B cell (primary cell): ENCODE data around the gene CASKIN1. TPM values are rescaled to one million over a fixed set of nuclear protein-coding genes. Genes with fewer than 3 reads are reported as not detected.
A peak's percentile ranks its signal among the peaks of the same experiment; 100 is the strongest.

Experiments
- ATAC-seq: fragments of 200-7000 bp; cut with Tn5 transposase; one replicate; pipeline ENCODE4 v1.10.0; 2021; ENCODE audit warnings: low read depth, mild to moderate bottlenecking, moderate number of reproducible peaks, moderate library complexity
- CTCF ChIA-PET: fragments of 350-600 bp; sonication (Branson Sonifier 250); formaldehyde crosslinking; loops from one replicate; lab custom pipeline; 2021; ENCODE audit warnings: antibody characterized with exemption, inconsistent platforms; lab: Charles Lee
- POLR2A ChIA-PET: fragments of 350-600 bp; sonication (Branson Sonifier 250); formaldehyde crosslinking; loops from one replicate; lab custom pipeline; 2021; ENCODE audit warnings: antibody characterized with exemption; lab: Charles Lee
- DNase-seq: peaks from one replicate; pipeline ENCODE4 v3.0.0; 2013
- H2AFZ ChIP-seq: 2 replicates; pipeline ENCODE4 v1.6.1; 2012; ENCODE audit warnings: mild to moderate bottlenecking, low read depth, low read length; ENCODE audit not compliant: insufficient read depth, poor library complexity, severe bottlenecking
- H3K27ac ChIP-seq, 2 donors: 1 replicate in 1 of 2; 2 replicates in 1 of 2; pipeline ENCODE4 v1.5.1; 2012 to 2013; ENCODE audit warnings: low read length in 2 of 2, mild to moderate bottlenecking in 2 of 2, moderate library complexity in 1 of 2
- H3K27me3 ChIP-seq, 4 experiments: fragments of 200-600 bp in 1 of 4; sonication (generic) in 1 of 4; replicated peaks in 1 of 4; 1 replicate in 2 of 4; 2 replicates in 2 of 4; pipeline versions ENCODE4 v1.6.1 to v1.7.0; 2013 to 2016; ENCODE audit warnings: low read length in 3 of 4, mild to moderate bottlenecking in 2 of 4, mixed read lengths in 1 of 4, moderate library complexity in 1 of 4; ENCODE audit not compliant: insufficient read depth in 4 of 4, control insufficient read depth in 3 of 4; ENCODE audit errors: control extremely low read depth in 1 of 4
- H3K36me3 ChIP-seq, 2 experiments: replicated peaks in 1 of 2; 1 replicate in 1 of 2; 2 replicates in 1 of 2; pipeline versions ENCODE4 v1.6.1 to v1.7.1; 2013; ENCODE audit warnings: low read length in 1 of 2; ENCODE audit not compliant: insufficient read depth in 2 of 2, control insufficient read depth in 1 of 2; ENCODE audit errors: control extremely low read depth in 1 of 2, extremely low read depth in 1 of 2
- H3K4me1 ChIP-seq, 2 donors: fragments of 200-600 bp in 1 of 2; sonication (generic) in 1 of 2; 1 replicate in 1 of 2; 2 replicates in 1 of 2; pipeline versions ENCODE4 v1.5.1 to v1.6.1; 2013 to 2017; ENCODE audit warnings: low read length in 2 of 2; ENCODE audit not compliant: control insufficient read depth in 2 of 2, insufficient read depth in 2 of 2
- H3K4me2 ChIP-seq: replicated peaks from 2 replicates; pipeline ENCODE3; 2012; ENCODE audit warnings: mild to moderate bottlenecking, low read depth, low read length; ENCODE audit not compliant: poor library complexity, severe bottlenecking
- H3K4me3 ChIP-seq, 5 experiments: fragments of 200-600 bp in 1 of 5; sonication (generic) in 1 of 5; 1 replicate in 3 of 5; 2 replicates in 2 of 5; pipeline versions ENCODE4 v1.5.1 to v1.7.0; 2011 to 2016; ENCODE audit warnings: low read length in 4 of 5, mild to moderate bottlenecking in 4 of 5, low read depth in 2 of 5, control low read depth in 1 of 5, moderate library complexity in 1 of 5; ENCODE audit not compliant: insufficient read depth in 1 of 5; ENCODE audit errors: control extremely low read depth in 1 of 5, extremely low read depth in 1 of 5
- H3K79me2 ChIP-seq: fragments of 200-600 bp; sonication (generic); one replicate; pipeline ENCODE4 v1.6.0; 2016; ENCODE audit warnings: low read length; ENCODE audit not compliant: control insufficient read depth, insufficient read depth
- H3K9ac ChIP-seq: fragments of 200-600 bp; sonication (generic); 2 replicates; pipeline ENCODE4 v1.6.1; 2017; ENCODE audit warnings: mild to moderate bottlenecking, low read length, moderate library complexity
- H3K9me3 ChIP-seq, 3 donors: one replicate each; pipeline versions ENCODE4 v1.6.1 to v1.7.1; 2013; ENCODE audit warnings: low read length in 2 of 3; ENCODE audit not compliant: control insufficient read depth in 2 of 3, insufficient read depth in 1 of 3; ENCODE audit errors: control extremely low read depth in 1 of 3
- H4K20me1 ChIP-seq: 2 replicates; pipeline ENCODE4 v1.6.0; 2012; ENCODE audit warnings: mild to moderate bottlenecking, low read length; ENCODE audit not compliant: insufficient read depth, control insufficient read depth, poor library complexity, severe bottlenecking
- H3K27ac Mint-ChIP-seq: one replicate; pipeline ENCODE4 v1.8.0; 2021; ENCODE audit warnings: mixed read lengths
- H3K27me3 Mint-ChIP-seq: one replicate; pipeline ENCODE4 v1.8.0; 2021; ENCODE audit warnings: mixed read lengths
- H3K4me1 Mint-ChIP-seq: one replicate; pipeline ENCODE4 v1.8.0; 2021; ENCODE audit warnings: mixed read lengths
- H3K4me3 Mint-ChIP-seq: one replicate; pipeline ENCODE4 v1.8.0; 2021; ENCODE audit warnings: mixed read lengths
- H3K9me3 Mint-ChIP-seq: one replicate; pipeline ENCODE4 v1.8.0; 2022; ENCODE audit warnings: mixed read lengths; ENCODE audit not compliant: insufficient read depth
- EZH2 ChIP-seq: IDR thresholded peaks from 2 replicates; pipeline ENCODE4 v1.6.1; 2012; ENCODE audit warnings: borderline replicate concordance, low read depth, mild to moderate bottlenecking, moderate library complexity, low read length; ENCODE audit not compliant: insufficient read depth, poor library complexity, severe bottlenecking
- WGBS: methylation state at CpG from one replicate; pipeline ENCODE4 v1.1.5; 2013; ENCODE audit warnings: missing lambda C conversion rate; ENCODE audit not compliant: insufficient coverage; 5-methylcytosine and 5-hydroxymethylcytosine counted together
- intact Hi-C: fragments of 100-400 bp; cut with micrococcal nuclease; formaldehyde crosslinking; loops from one replicate; pipeline ENCODE4 v1.10.0; 2022
- polyA minus RNA-seq: library from RNA; depleted of rRNA, polyadenylated mRNA; stranded (reverse); fragments of >200 nt; gene quantifications from 2 replicates; pipeline ENCODE4 v1.2.3, GENCODE V29; 2012
- polyA plus RNA-seq: library from polyadenylated mRNA; depleted of rRNA; stranded (reverse); fragments of >200 nt; gene quantifications from 2 replicates; pipeline ENCODE4 v1.2.3, GENCODE V29; 2012
- total RNA-seq, 2 donors: library from RNA; stranded (reverse); fragments of 120-200 nt in 1 of 2; gene quantifications; 1 replicate in 1 of 2; 2 replicates in 1 of 2; pipeline versions ENCODE4 v1.2.3 to v1.2.4, GENCODE V29; 2013 to 2022
- TF ChIP-seq, protein P1 (sequence below): fragments of 200-600 bp; IDR thresholded peaks from one replicate; pipeline ENCODE4 v1.8.0; 2022; ENCODE audit warnings: antibody characterized with exemption, mild to moderate bottlenecking

CASKIN1 gene, protein sequence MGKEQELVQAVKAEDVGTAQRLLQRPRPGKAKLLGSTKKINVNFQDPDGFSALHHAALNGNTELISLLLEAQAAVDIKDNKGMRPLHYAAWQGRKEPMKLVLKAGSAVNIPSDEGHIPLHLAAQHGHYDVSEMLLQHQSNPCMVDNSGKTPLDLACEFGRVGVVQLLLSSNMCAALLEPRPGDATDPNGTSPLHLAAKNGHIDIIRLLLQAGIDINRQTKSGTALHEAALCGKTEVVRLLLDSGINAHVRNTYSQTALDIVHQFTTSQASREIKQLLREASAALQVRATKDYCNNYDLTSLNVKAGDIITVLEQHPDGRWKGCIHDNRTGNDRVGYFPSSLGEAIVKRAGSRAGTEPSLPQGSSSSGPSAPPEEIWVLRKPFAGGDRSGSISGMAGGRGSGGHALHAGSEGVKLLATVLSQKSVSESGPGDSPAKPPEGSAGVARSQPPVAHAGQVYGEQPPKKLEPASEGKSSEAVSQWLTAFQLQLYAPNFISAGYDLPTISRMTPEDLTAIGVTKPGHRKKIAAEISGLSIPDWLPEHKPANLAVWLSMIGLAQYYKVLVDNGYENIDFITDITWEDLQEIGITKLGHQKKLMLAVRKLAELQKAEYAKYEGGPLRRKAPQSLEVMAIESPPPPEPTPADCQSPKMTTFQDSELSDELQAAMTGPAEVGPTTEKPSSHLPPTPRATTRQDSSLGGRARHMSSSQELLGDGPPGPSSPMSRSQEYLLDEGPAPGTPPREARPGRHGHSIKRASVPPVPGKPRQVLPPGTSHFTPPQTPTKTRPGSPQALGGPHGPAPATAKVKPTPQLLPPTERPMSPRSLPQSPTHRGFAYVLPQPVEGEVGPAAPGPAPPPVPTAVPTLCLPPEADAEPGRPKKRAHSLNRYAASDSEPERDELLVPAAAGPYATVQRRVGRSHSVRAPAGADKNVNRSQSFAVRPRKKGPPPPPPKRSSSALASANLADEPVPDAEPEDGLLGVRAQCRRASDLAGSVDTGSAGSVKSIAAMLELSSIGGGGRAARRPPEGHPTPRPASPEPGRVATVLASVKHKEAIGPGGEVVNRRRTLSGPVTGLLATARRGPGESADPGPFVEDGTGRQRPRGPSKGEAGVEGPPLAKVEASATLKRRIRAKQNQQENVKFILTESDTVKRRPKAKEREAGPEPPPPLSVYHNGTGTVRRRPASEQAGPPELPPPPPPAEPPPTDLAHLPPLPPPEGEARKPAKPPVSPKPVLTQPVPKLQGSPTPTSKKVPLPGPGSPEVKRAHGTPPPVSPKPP (N-terminal part only)
- 0.05 TPM in 1 of 2 replicates, not detected in the other for total RNA-seq
- total RNA-seq (2013), result 0.05 TPM
- polyA plus RNA-seq, result 0.01 TPM in 1 of 2 replicates, not detected in the other
- not detected in 2 replicates for polyA minus RNA-seq

DNA sequence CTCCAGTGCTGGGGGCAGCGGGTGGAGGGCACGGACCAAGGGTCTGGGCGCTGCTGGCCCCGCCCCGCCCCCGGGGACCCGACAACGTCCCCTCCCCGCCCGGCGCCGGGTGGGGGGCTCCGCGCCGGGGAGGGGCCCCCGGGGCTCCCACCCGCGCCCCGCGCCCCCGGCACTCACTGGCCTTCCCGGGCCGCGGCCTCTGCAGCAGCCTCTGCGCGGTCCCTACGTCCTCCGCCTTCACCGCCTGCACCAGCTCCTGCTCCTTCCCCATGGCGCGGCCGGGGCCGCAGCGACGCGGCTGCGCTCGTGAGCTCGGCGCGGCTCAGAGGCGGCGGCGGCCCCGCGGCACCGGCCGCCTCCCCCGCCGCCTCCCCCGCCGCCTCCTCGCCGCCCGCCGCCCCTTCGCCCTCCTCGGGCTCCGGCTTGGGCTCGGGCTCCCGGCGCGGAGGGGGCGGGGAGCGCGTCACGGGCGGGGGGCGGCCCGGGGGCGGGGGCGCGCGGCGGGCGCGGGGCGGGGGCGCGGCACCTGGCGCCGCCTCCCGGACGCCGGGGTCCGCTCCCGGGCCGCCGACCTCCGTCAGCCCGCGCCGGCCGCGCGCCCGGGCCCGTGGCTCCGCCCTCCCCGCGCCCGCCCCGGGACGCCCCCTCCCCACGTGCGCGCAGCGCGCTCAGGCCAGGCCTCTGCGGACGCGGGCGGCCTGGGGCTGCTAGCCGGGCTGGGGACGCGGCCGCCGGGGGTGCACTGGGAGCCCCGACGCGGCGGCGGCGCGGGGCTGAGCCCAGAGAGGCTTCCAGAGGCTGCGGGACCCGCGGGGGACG lies at the start of gene CASKIN1:
TSS of gene CASKIN1 (minus strand) at position 444 of the 819 bp plus-strand sequence. CDS start at position 271, 173 bp downstream.
- H4K20me1 ChIP-seq, result no peaks in the 10 kb centered on the region
- under 1% methylated on average over 122 of the region's 129 CpGs for WGBS
- Mint-ChIP-seq H3K27me3 (peaks cover 33% of the 10 kb centered on the region), H3K27ac (no peak within 1 kb of the TSS), H3K4me3 (peak within 1 kb of the TSS; percentile 67), H3K4me1 (peaks cover 10% of the 10 kb centered on the region), H3K9me3 (no peaks in the 10 kb centered on the region)
- H3K36me3 ChIP-seq, result no peaks in the 10 kb centered on the region
- peak within 1 kb of the TSS; percentile 47 for H3K9ac ChIP-seq
- ChIA-PET CTCF (interaction anchor here (1.8 to 4.7 kb wide), 2 partner anchors 55 to 73 kb away, joined by 10 to 71 read pairs; partner anchors contain the start of genes ECI1 and RNPS1), POLR2A (interaction anchor here (0.5 kb wide), 1 partner anchor 292 kb away, joined by 4 read pairs; no protein-coding TSS in a partner anchor)
- peak within 1 kb of the TSS; percentile 22 for H2AFZ ChIP-seq
- H3K4me1 ChIP-seq, result peaks cover 12 to 22% of the 10 kb centered on the region in 2 donors
- H3K27me3 ChIP-seq, result peaks cover 0 to 50% (median 20%) of the 10 kb centered on the region in 4 experiments
- TF ChIP-seq, protein P1, sequence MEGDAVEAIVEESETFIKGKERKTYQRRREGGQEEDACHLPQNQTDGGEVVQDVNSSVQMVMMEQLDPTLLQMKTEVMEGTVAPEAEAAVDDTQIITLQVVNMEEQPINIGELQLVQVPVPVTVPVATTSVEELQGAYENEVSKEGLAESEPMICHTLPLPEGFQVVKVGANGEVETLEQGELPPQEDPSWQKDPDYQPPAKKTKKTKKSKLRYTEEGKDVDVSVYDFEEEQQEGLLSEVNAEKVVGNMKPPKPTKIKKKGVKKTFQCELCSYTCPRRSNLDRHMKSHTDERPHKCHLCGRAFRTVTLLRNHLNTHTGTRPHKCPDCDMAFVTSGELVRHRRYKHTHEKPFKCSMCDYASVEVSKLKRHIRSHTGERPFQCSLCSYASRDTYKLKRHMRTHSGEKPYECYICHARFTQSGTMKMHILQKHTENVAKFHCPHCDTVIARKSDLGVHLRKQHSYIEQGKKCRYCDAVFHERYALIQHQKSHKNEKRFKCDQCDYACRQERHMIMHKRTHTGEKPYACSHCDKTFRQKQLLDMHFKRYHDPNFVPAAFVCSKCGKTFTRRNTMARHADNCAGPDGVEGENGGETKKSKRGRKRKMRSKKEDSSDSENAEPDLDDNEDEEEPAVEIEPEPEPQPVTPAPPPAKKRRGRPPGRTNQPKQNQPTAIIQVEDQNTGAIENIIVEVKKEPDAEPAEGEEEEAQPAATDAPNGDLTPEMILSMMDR, result no peak
- TF ChIP-seq EZH2, result no peak
- peak; percentile 41 for ATAC-seq
- H3K27ac ChIP-seq, result no peak within 1 kb of the TSS
- peak within 1 kb of the TSS in 3 of 5 experiments; percentile 15 to 44 (median 28) for H3K4me3 ChIP-seq
- peaks cover 0 to 6% (median 0%) of the 10 kb centered on the region in 3 donors for H3K9me3 ChIP-seq
- intact Hi-C loops, result loop anchor here (10.0 kb wide), 2 partner anchors 148 to 408 kb away; partner anchors contain the start of gene ABCA3
- peak; percentile 51 for DNase-seq
- no peaks in the 10 kb centered on the region for H3K79me2 ChIP-seq
- peak within 1 kb of the TSS; percentile 83 for H3K4me2 ChIP-seq
